Stimulated activated CD4-positive, alpha-beta T cell treated with anti-CD3 and anti-CD28 coated beads, Interleukin-15, amount 100 ng/mL, for 24 hours (primary cell): ENCODE data around the gene PCDHGB5.
A peak's percentile ranks its signal among the peaks of the same experiment; 100 is the strongest.
"Not testable (repeated sequence)": the region's sequence is repeated elsewhere in the genome, so short reads cannot be mapped to it uniquely, and the experiment has no call there.

ENCODE experiments used
- DNase-seq: peaks from one replicate; pipeline ENCODE4 v3.0.0-alpha.2; 2020

The PCDHGB5 gene

DNA sequence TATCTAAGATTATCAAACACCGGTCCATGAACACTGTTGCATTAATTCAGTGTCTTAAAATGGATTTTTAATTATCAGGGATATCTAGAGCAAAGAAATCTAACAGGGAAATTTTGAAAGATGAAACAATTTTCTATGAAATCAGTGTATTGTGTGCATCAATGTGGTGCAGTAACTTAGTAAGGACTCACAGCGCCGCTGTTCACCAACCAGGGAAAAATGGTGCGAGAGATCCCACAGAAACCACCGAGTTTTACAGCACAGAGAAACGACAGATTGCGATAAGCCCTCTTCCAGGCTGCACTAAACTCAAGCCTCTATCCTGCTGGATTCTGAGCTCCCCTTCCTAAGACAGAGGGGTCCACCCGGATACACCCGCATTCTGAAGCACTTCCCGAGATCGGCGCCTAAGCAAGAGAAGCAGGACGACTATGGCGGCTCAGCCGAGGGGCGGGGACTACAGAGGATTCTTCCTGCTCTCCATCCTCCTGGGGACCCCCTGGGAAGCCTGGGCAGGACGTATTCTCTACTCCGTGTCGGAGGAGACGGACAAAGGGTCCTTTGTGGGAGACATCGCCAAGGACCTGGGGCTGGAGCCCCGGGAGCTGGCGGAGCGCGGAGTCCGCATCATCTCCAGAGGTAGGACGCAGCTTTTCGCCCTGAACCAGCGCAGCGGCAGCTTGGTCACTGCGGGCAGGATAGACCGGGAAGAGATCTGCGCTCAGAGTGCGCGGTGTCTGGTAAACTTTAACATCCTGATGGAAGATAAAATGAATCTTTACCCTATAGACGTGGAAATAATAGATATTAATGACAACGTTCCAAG lies 15.1 kb upstream of the PCDHGB5 start, which contains the start of gene PCDHGA7:
TSS of gene PCDHGA7 (plus strand) at position 274 of the 826 bp plus-strand sequence. CDS start at position 432, 158 bp downstream.
- DNase-seq, result no peak

DNA sequence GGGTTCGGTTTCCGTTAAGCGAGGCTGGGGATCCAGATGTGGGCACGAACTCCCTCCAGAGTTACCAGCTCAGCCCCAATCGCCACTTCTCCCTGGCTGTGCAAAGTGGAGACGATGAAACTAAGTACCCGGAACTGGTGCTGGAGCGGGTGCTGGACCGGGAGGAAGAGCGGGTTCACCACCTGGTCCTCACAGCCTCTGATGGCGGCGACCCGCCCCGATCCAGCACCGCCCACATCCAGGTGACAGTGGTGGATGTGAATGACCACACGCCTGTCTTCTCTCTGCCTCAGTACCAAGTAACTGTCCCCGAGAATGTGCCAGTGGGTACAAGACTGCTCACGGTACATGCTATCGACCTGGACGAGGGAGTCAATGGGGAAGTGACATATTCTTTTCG lies 14.4 kb upstream of the PCDHGB5 start:
- DNase-seq, result no peak

DNA sequence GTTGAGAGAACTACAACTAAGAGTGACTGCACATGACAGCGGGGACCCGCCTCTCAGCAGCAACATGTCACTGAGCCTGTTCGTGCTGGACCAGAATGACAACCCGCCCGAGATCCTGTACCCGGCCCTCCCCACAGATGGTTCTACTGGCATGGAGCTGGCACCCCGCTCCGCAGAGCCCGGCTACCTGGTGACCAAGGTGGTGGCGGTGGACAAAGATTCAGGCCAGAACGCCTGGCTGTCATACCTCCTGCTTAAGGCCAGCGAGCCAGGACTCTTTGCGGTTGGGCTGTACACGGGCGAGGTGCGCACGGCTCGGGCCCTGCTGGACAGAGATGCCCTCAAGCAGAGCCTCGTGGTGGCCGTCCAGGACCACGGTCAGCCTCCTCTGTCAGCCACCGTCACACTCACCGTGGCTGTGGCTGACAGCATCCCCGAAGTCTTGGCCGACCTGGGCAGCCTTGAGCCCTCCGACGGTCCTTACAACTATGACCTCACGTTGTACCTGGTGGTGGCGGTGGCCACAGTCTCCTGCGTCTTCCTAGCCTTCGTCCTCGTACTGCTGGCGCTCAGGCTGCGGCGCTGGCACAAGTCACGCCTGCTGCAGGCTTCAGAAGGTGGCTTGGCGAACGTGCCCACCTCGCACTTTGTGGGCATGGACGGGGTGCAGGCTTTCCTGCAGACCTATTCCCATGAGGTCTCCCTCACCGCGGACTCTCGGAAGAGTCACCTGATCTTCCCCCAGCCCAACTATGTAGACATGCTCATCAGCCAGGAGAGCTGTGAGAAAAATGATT lies 13.1 kb upstream of the PCDHGB5 start:
- DNase-seq, result no peak

DNA sequence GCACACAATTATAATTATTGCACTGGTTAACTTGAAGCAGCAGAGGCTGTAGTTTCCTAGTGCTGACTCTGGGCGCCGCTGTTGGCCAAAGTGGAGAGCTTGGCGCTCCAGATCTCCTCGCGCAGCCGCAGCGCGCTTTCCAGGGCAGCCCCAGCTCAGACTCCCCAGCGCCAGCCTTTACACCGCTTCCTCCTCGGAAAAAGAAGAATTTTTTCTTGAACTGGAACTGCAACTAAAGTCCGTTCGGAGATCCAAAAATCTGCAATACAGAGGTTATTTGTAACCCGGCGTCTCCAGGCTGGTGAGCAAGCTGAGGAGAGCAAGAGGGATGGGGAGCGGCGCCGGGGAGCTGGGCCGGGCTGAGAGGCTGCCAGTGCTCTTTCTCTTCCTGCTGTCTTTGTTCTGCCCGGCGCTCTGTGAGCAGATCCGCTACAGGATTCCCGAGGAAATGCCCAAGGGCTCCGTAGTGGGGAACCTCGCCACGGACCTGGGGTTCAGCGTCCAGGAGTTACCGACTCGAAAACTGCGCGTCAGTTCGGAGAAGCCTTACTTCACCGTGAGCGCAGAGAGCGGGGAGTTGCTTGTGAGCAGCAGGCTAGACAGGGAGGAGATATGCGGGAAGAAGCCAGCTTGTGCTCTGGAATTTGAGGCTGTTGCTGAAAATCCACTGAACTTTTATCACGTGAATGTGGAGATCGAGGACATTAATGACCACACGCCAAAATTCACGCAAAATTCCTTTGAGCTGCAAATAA lies 10.0 kb upstream of the PCDHGB5 start, which contains the start of gene PCDHGB4:
TSS of gene PCDHGB4 (plus strand) at position 142 of the 755 bp plus-strand sequence. CDS start at position 329, 187 bp downstream.
- DNase-seq, result peak; percentile 44

DNA sequence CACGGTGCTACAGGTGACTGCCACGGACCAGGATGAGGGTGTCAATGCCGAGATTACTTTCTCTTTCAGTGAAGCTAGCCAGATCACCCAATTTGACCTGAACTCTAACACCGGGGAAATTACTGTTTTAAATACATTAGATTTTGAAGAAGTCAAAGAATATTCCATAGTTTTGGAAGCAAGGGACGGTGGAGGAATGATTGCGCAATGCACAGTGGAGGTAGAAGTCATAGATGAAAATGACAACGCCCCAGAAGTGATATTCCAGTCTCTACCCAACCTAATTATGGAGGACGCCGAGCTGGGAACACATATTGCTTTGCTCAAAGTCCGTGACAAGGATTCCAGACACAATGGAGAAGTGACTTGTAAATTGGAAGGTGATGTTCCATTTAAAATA lies 9.1 kb upstream of the PCDHGB5 start:
- DNase-seq, result no peak

DNA sequence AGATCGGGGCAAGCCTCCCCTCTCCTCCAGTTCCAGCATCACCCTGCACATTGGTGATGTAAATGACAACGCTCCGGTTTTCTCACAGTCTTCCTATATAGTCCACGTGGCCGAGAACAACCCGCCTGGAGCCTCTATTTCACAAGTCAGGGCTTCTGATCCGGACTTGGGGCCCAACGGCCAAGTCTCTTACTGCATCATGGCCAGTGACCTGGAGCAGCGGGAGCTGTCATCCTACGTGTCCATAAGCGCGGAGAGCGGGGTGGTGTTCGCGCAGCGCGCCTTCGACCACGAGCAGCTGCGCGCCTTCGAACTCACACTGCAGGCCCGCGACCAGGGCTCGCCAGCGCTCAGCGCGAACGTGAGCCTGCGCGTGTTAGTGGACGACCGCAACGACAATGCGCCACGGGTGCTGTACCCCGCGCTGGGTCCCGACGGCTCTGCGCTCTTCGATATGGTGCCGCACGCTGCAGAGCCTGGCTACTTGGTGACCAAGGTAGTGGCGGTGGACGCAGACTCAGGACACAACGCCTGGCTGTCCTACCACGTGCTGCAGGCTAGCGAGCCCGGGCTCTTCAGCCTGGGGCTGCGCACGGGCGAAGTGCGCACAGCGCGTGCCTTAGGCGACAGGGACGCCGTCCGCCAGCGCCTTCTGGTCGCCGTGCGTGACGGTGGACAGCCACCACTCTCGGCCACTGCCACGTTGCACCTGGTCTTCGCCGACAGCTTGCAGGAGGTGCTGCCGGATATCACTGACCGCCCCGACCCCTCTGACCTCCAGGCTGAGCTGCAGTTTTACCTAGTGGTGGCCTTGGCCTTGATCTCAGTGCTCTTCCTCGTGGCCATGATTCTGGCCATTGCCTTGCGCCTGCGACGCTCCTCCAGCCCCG lies 8.3 kb upstream of the PCDHGB5 start:
- no peak for DNase-seq

DNA sequence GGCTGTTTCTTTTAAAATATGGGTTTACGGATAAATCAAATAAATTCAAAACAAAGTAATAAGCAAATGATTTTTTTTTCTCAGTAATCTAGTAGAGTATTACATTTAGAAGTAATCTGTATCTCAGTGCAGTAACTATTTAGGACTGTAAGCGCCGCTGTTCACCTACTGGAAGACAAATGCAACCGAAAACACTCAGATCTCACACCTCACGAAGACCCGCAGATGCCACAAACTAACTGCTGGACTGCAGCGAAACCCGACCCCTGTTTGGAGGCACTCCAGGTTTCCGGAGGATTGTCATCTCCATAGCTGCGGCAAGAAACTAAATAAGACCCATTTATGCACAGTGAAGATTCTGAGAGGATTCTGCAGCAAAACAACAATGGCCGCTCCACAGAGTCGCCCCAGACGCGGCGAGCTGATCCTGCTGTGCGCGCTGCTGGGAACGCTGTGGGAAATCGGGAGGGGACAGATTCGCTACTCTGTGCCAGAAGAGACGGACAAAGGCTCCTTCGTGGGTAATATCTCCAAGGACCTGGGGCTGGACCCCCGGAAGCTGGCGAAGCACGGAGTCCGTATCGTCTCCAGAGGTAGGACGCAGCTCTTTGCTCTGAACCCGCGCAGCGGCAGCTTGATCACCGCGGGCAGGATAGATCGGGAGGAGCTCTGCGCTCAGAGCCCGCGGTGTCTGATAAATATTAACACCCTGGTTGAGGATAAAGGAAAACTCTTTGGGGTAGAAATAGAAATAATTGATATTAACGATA lies 5.1 kb upstream of the PCDHGB5 start, which contains the start of gene PCDHGA8:
TSS of gene PCDHGA8 (plus strand) at position 205 of the 770 bp plus-strand sequence. CDS start at position 386, 181 bp downstream.
- no peak for DNase-seq

DNA sequence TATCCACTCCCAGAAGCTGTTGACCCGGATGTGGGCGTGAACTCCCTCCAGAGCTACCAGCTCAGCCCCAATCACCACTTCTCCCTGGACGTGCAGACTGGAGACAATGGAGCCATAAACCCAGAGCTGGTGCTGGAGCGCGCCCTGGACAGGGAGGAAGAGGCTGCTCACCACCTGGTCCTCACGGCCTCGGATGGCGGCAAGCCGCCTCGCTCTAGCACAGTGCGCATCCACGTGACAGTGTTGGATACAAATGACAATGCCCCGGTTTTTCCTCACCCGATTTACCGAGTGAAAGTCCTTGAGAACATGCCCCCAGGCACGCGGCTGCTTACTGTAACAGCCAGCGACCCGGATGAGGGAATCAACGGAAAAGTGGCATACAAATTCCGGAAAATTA lies 4.5 kb upstream of the PCDHGB5 start:
- DNase-seq, result no peak

DNA sequence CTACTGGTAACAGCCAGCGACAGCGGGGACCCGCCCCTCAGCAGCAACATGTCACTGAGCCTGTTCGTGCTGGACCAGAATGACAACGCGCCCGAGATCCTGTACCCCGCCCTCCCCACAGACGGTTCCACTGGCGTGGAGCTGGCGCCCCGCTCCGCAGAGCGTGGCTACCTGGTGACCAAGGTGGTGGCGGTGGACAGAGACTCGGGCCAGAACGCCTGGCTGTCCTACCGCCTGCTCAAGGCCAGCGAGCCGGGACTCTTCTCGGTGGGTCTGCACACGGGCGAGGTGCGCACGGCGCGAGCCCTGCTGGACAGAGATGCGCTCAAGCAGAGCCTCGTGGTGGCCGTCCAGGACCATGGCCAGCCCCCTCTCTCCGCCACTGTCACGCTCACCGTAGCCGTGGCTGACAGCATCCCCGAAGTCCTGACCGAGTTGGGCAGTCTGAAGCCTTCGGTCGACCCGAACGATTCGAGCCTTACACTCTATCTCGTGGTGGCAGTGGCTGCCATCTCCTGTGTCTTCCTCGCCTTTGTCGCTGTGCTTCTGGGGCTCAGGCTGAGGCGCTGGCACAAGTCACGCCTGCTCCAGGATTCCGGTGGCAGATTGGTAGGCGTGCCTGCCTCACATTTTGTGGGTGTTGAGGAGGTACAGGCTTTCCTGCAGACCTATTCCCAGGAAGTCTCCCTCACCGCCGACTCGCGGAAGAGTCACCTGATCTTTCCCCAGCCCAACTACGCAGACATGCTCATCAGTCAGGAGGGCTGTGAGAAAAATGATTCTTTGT lies 3.2 kb upstream of the PCDHGB5 start:
- not testable (repeated sequence) for DNase-seq

DNA sequence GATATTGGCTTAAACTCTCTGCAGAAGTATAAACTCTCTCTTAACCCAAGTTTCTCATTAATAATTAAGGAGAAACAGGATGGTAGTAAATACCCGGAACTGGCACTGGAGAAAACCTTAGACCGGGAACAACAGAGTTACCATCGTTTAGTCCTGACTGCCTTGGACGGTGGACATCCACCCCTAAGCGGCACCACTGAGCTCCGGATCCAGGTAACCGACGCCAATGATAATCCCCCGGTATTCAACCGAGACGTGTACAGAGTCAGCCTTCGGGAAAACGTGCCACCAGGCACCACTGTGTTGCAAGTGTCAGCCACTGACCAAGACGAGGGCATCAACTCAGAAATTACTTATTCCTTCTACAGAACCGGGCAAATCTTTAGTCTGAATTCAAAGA lies 861 bp downstream of the PCDHGB5 start:
- DNase-seq, result no peak

DNA sequence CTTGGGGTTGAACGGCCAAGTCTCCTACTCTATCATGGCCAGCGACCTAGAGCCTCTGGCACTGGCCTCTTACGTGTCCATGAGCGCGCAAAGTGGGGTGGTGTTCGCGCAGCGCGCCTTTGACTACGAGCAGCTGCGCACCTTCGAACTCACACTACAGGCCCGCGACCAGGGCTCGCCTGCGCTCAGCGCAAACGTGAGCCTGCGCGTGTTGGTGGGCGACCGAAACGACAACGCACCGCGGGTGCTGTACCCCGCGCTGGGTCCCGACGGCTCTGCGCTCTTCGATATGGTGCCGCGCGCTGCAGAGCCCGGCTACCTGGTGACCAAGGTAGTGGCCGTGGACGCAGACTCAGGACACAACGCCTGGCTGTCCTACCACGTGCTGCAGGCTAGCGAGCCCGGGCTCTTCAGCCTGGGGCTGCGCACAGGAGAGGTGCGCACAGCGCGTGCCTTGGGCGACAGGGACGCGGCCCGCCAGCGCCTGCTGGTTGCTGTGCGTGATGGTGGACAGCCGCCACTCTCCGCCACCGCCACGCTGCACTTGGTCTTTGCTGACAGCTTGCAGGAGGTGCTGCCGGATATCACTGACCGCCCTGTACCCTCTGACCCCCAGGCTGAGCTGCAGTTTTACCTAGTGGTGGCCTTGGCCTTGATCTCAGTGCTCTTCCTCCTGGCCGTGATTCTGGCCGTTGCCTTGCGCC lies 2.0 kb downstream of the PCDHGB5 start:
- no peak for DNase-seq

DNA sequence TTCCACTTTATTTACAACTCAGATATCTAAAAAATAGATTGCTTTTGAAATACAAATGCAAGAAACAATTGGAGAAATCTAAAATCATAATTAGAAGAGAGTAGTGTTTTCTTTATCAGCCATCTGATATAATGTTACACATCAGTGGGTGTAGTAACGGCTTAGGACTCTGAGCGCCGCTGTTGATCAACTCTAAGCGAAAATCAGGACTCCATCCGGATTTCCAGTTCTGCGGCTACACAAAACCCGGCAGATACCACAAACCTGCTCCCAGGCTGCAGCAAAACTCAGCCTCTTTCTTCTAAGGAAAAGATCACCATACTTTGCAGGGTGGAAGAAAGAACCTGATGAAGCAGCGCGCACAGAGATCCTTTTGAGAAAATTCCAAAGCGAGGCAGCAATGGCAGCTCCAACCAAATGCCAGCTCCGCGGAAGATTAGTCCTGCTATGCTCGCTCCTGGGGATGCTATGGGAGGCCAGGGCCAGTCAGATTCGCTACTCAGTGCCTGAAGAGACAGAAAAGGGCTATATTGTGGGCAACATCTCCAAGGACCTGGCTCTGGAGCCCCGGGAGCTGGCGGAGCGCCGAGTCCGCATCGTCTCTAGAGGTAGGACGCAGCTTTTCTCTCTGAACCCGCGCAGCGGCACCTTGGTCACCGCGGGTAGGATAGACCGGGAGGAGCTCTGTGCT lies 5.0 kb downstream of the PCDHGB5 start, which contains the start of gene PCDHGA9:
TSS of gene PCDHGA9 (plus strand) at position 226 of the 691 bp plus-strand sequence. CDS start at position 401, 175 bp downstream.
- DNase-seq, result peak; percentile 37

DNA sequence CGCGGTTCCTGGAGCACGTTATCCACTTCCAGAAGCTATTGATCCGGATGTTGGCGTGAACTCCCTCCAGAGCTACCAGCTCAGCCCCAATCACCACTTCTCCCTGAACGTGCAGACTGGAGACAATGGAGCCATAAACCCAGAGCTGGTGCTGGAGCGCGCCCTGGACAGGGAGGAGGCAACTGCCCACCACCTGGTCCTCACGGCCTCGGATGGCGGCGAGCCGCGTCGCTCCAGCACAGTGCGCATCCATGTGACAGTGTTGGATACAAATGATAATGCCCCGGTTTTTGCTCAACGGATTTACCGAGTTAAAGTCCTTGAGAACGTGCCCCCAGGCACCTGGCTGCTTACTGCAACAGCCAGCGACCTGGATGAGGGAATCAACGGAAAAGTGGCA lies 5.6 kb downstream of the PCDHGB5 start:
- DNase-seq, result no peak

DNA sequence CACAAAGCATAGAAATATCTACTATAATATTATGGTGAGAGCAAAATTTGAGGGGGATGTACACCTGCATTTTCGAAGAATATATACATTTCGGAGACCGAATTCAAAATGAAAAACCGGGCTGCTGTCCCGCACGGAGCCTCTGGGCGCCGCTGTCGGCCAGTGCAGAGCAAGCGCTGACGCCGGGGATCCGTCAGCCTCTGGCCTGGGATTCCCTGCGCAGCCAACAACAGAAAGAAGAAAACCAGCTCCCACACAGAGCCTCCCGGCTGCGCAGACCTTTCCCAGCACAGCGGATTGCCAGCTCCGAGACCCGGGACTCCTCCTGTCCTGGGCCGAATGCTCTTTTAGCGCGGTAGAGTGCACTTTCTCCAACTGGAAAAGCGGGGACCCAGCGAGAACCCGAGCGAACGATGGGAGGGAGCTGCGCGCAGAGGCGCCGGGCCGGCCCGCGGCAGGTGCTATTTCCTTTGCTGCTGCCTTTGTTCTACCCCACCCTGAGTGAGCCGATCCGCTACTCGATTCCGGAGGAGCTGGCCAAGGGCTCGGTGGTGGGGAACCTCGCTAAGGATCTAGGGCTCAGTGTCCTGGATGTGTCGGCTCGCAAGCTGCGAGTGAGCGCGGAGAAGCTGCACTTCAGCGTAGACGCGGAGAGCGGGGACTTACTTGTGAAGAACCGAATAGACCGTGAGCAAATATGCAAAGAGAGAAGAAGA lies 10.2 kb downstream of the PCDHGB5 start, which contains the start of gene PCDHGB6:
TSS of gene PCDHGB6 (plus strand) at position 232 of the 716 bp plus-strand sequence. CDS start at position 414, 182 bp downstream.
- DNase-seq, result peak; percentile 64

DNA sequence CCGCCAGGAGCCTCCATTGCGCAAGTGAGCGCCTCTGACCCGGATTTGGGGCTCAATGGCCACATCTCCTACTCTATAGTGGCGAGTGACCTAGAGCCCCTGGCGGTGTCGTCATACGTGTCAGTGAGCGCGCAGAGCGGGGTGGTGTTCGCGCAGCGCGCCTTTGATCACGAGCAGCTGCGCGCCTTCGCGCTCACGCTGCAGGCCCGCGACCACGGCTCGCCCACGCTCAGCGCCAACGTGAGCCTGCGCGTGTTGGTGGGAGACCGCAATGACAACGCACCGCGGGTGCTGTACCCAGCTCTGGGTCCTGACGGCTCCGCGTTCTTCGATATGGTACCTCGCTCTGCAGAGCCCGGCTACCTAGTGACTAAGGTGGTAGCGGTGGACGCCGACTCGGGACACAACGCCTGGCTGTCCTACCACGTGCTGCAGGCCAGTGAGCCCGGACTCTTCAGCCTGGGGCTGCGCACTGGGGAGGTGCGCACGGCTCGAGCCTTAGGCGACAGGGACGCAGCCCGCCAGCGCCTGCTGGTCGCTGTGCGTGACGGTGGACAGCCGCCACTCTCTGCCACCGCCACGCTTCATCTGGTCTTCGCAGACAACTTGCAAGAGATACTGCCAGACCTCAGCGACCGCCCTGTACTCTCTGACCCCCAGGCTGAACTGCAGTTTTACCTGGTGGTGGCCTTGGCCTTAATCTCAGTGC lies 12.0 kb downstream of the PCDHGB5 start:
- no peak for DNase-seq

DNA sequence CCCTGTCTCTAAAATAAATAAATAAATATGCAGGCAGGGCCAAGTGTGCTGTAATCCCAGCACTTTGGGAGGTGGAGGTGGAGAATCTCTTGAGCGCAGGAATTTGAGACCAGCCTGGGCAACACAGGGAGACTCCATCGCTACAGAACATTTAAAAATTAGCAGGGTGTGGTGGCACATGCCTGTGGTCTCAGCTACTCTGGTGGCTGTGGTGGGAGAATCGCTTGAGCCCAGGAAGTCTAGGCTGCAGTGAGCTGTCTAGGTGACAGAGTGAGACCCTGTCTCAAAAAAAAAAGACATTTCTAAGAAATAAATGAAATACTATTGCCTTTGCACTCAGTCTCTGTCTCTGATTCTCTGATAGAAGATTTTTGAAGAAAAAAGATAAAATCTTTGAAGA lies 13.8 kb downstream of the PCDHGB5 start:
- no peak for DNase-seq

DNA sequence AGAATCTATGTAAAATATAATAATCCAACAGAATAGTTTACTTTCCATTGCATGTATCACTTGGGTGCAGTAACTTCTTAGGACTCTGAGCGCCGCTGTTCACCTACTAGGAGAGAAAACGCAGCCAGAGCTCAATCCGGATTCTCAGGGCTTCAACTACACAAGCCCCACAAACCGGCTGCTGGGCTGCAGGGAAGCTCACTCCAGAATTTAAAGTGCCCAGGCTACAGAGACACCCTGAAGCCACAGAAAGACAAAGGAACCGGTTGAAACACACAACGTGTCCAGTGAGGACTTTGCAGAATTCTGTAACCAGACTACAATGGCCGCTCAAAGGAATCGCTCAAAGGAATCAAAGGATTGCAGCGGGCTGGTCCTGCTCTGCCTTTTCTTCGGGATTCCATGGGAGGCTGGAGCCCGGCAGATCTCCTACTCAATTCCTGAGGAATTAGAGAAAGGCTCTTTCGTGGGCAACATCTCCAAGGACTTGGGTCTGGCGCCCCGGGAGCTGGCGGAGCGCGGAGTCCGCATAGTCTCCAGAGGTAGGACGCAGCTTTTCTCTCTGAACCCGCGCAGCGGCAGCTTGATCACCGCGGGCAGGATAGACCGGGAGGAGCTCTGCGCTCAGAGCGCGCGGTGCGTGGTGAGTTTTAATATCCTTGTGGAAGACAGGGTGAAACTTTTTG lies 15.2 kb downstream of the PCDHGB5 start, which contains the start of gene PCDHGA10:
TSS of gene PCDHGA10 (plus strand) at position 134 of the 686 bp plus-strand sequence. CDS start at position 323, 189 bp downstream.
- DNase-seq, result peak; percentile 65
